Natural killer cell treated with Interleukin-12 subunit alpha and Interleukin-12 subunit beta and Interleukin-15 and Interleukin-18, amount 100 ng/mL, for 72 hours (primary cell): ENCODE measurements around the gene HOXA1. TPM values are rescaled to one million over a fixed set of nuclear protein-coding genes. Genes with fewer than 3 reads are reported as not detected.

ENCODE experiments used
- ATAC-seq, 2 donors: fragments of 150-1000 bp; cut with Tn5 transposase in 1 of 2; sonication (Bioruptor Pico), chemical (Tn5 transposase) in 1 of 2; 2 replicates each; pipeline ENCODE4 v1.10.0; 2021
- DNase-seq: peaks from one replicate; pipeline ENCODE4 v3.0.0; 2022; ENCODE audit warnings: low spot score
- H3K27ac Mint-ChIP-seq, 2 donors: 1 replicate in 1 of 2; 2 replicates in 1 of 2; pipeline ENCODE4 v1.8.0; 2022; ENCODE audit warnings: mixed read lengths in 2 of 2, mild to moderate bottlenecking in 1 of 2, moderate library complexity in 1 of 2
- H3K27me3 Mint-ChIP-seq, 2 donors: 1 replicate in 1 of 2; 2 replicates in 1 of 2; pipeline ENCODE4 v1.8.0; 2022; ENCODE audit warnings: mixed read lengths in 2 of 2
- H3K36me3 Mint-ChIP-seq: one replicate; pipeline ENCODE4 v1.8.0; 2022; ENCODE audit warnings: mixed read lengths
- H3K4me1 Mint-ChIP-seq, 2 donors: 1 replicate in 1 of 2; 2 replicates in 1 of 2; pipeline ENCODE4 v1.8.0; 2022; ENCODE audit warnings: low read depth in 2 of 2, mixed read lengths in 2 of 2, mild to moderate bottlenecking in 1 of 2
- H3K4me3 Mint-ChIP-seq: one replicate; pipeline ENCODE4 v1.8.0; 2022; ENCODE audit warnings: mixed read lengths
- H3K9me3 Mint-ChIP-seq: 2 replicates; pipeline ENCODE4 v1.8.0; 2022; ENCODE audit warnings: mixed read lengths
- total RNA-seq, 2 donors: library from RNA; stranded (reverse); gene quantifications; one replicate each; pipeline ENCODE4 v1.2.3, GENCODE V29; 2022

Gene HOXA1
- total RNA-seq, 2 donors from 2014 or later, result 0.36 to 0.78 TPM

GRCh38 chr7:27138985-27139333 lies 43.2 kb upstream of the HOXA1 start:
- DNase-seq, result no peak
- H3K4me1 Mint-ChIP-seq, result peaks cover 26 to 27% of the 10 kb centered on the region in 2 donors
- no peak overlapping the region for H3K27ac Mint-ChIP-seq
- no peak overlapping the region for H3K4me3 Mint-ChIP-seq
- H3K36me3 Mint-ChIP-seq, result no peaks in the 10 kb centered on the region
- no peak for ATAC-seq
- peaks cover 31 to 54% of the 10 kb centered on the region in 2 donors for H3K27me3 Mint-ChIP-seq
- H3K9me3 Mint-ChIP-seq, result no peaks in the 10 kb centered on the region

- Mint-ChIP-seq H3K27ac (no peak overlapping the region), H3K9me3 (no peaks in the 10 kb centered on the region), H3K27me3 (peaks cover 35 to 59% of the 10 kb centered on the region in 2 donors), H3K36me3 (no peaks in the 10 kb centered on the region), H3K4me1 (peaks cover 30% of the 10 kb centered on the region in 2 donors), H3K4me3 (no peak overlapping the region)
- no peak for ATAC-seq
- no peak for DNase-seq
Observed at GRCh38 chr7:27138472-27138871, 42.7 kb upstream of the HOXA1 start.

GRCh38 chr7:27137640-27138315 lies 42.0 kb upstream of the HOXA1 start:
- H3K9me3 Mint-ChIP-seq, result no peaks in the 10 kb centered on the region
- no peak for DNase-seq
- H3K36me3 Mint-ChIP-seq, result no peaks in the 10 kb centered on the region
- peaks cover 34 to 63% of the 10 kb centered on the region in 2 donors for H3K27me3 Mint-ChIP-seq
- H3K4me3 Mint-ChIP-seq, result no peak overlapping the region
- ATAC-seq, result no peak
- peak overlapping the region in 1 of 2 donors; percentile 2 for H3K27ac Mint-ChIP-seq
- H3K4me1 Mint-ChIP-seq, result peaks cover 29 to 30% of the 10 kb centered on the region in 2 donors

- Mint-ChIP-seq H3K27me3 (peaks cover 23 to 56% of the 10 kb centered on the region in 2 donors), H3K4me3 (peak overlapping the region; percentile 52), H3K9me3 (no peaks in the 10 kb centered on the region), H3K27ac (peak overlapping the region in 1 of 2 donors; percentile 57), H3K36me3 (no peaks in the 10 kb centered on the region), H3K4me1 (peaks cover 24 to 26% of the 10 kb centered on the region in 2 donors)
- no peak for DNase-seq
- ATAC-seq, result peak; percentile 66 to 67
Observed at GRCh38 chr7:27134392-27134791, 38.6 kb upstream of the HOXA1 start.

- Mint-ChIP-seq H3K9me3 (no peaks in the 10 kb centered on the region), H3K4me1 (peaks cover 24 to 29% of the 10 kb centered on the region in 2 donors), H3K27me3 (peaks cover 28 to 64% of the 10 kb centered on the region in 2 donors), H3K36me3 (no peaks in the 10 kb centered on the region), H3K27ac (peak overlapping the region in 1 of 2 donors; percentile 57), H3K4me3 (peak overlapping the region; percentile 52)
- DNase-seq (no peak), ATAC-seq (no peak)
Observed at GRCh38 chr7:27133409-27134231, 37.8 kb upstream of the HOXA1 start.

- no peak overlapping the region for H3K4me3 Mint-ChIP-seq
- peaks cover 24 to 29% of the 10 kb centered on the region in 2 donors for H3K4me1 Mint-ChIP-seq
- no peaks in the 10 kb centered on the region for H3K36me3 Mint-ChIP-seq
- no peaks in the 10 kb centered on the region for H3K9me3 Mint-ChIP-seq
- ATAC-seq (no peak), DNase-seq (no peak)
- H3K27ac Mint-ChIP-seq, result no peak overlapping the region
- peaks cover 30 to 63% of the 10 kb centered on the region in 2 donors for H3K27me3 Mint-ChIP-seq
Observed at GRCh38 chr7:27132978-27133377, 37.2 kb upstream of the HOXA1 start.

GRCh38 chr7:27132214-27132613 lies 36.4 kb upstream of the HOXA1 start:
- no peak overlapping the region for H3K27ac Mint-ChIP-seq

GRCh38 chr7:27131390-27131819 lies 35.6 kb upstream of the HOXA1 start:
- H3K27me3 Mint-ChIP-seq, result peaks cover 31 to 71% of the 10 kb centered on the region in 2 donors
- H3K4me3 Mint-ChIP-seq, result no peak overlapping the region

More at GRCh38 chr7:27132214-27132613, 36.4 kb upstream of the HOXA1 start:
- Mint-ChIP-seq H3K36me3 (no peaks in the 10 kb centered on the region), H3K4me3 (no peak overlapping the region), H3K4me1 (peaks cover 24 to 28% of the 10 kb centered on the region in 2 donors), H3K27me3 (peaks cover 29 to 64% of the 10 kb centered on the region in 2 donors), H3K9me3 (no peaks in the 10 kb centered on the region)
- DNase-seq (no peak), ATAC-seq (no peak)

GRCh38 chr7:27130540-27131389 lies 35.0 kb upstream of the HOXA1 start, which contains the start of gene HOXA4:
HOXA4 (minus strand) TSS chr7:27130757; CDS start chr7:27130733, 24 bp downstream.
- peaks cover 29 to 69% of the 10 kb centered on the region in 2 donors for H3K27me3 Mint-ChIP-seq
- H3K4me3 Mint-ChIP-seq, result no peak within 1 kb of the TSS
- ATAC-seq, result peak; percentile 68 to 96

More at GRCh38 chr7:27131390-27131819, 35.6 kb upstream of the HOXA1 start:
- Mint-ChIP-seq H3K9me3 (no peaks in the 10 kb centered on the region), H3K4me1 (peaks cover 24 to 25% of the 10 kb centered on the region in 2 donors), H3K27ac (no peak overlapping the region), H3K36me3 (no peaks in the 10 kb centered on the region)
- DNase-seq (no peak), ATAC-seq (no peak)

GRCh38 chr7:27129729-27130539 lies 34.1 kb upstream of the HOXA1 start:
- H3K4me3 Mint-ChIP-seq, result no peak overlapping the region
- DNase-seq (no peak), ATAC-seq (peak; percentile 36 to 68)
- H3K9me3 Mint-ChIP-seq, result no peaks in the 10 kb centered on the region
- peaks cover 13 to 16% of the 10 kb centered on the region in 2 donors for H3K4me1 Mint-ChIP-seq
- peaks cover 32 to 69% of the 10 kb centered on the region in 2 donors for H3K27me3 Mint-ChIP-seq
- no peak overlapping the region for H3K27ac Mint-ChIP-seq
- no peaks in the 10 kb centered on the region for H3K36me3 Mint-ChIP-seq

More at GRCh38 chr7:27130540-27131389, 35.0 kb upstream of the HOXA1 start, which contains the start of gene HOXA4:
- Mint-ChIP-seq H3K9me3 (no peaks in the 10 kb centered on the region), H3K27ac (no peak within 1 kb of the TSS), H3K4me1 (peaks cover 18 to 19% of the 10 kb centered on the region in 2 donors), H3K36me3 (no peaks in the 10 kb centered on the region)
- DNase-seq, result peak; percentile 89

GRCh38 chr7:27128776-27129728 lies 33.3 kb upstream of the HOXA1 start:
- H3K27me3 Mint-ChIP-seq, result peaks cover 28 to 60% of the 10 kb centered on the region in 2 donors
- no peaks in the 10 kb centered on the region for H3K36me3 Mint-ChIP-seq
- no peak overlapping the region for H3K4me3 Mint-ChIP-seq
- H3K27ac Mint-ChIP-seq, result peak overlapping the region in 1 of 2 donors; percentile 43
- DNase-seq (no peak), ATAC-seq (no peak)
- H3K9me3 Mint-ChIP-seq, result no peaks in the 10 kb centered on the region
- peaks cover 4 to 7% of the 10 kb centered on the region in 2 donors for H3K4me1 Mint-ChIP-seq

GRCh38 chr7:27128034-27128433 lies 32.2 kb upstream of the HOXA1 start:
- H3K4me1 Mint-ChIP-seq, result peaks cover 0 to 3% of the 10 kb centered on the region in 2 donors
- H3K36me3 Mint-ChIP-seq, result no peaks in the 10 kb centered on the region
- no peaks in the 10 kb centered on the region for H3K9me3 Mint-ChIP-seq
- no peak overlapping the region for H3K27ac Mint-ChIP-seq
- no peak overlapping the region for H3K4me3 Mint-ChIP-seq
- peaks cover 24 to 50% of the 10 kb centered on the region in 2 donors for H3K27me3 Mint-ChIP-seq
- no peak for DNase-seq
- ATAC-seq, result no peak
